ENCODE data around the gene AAK1.
A peak's percentile ranks its signal among the peaks of the same experiment; 100 is the strongest.

AAK1 gene

DNA sequence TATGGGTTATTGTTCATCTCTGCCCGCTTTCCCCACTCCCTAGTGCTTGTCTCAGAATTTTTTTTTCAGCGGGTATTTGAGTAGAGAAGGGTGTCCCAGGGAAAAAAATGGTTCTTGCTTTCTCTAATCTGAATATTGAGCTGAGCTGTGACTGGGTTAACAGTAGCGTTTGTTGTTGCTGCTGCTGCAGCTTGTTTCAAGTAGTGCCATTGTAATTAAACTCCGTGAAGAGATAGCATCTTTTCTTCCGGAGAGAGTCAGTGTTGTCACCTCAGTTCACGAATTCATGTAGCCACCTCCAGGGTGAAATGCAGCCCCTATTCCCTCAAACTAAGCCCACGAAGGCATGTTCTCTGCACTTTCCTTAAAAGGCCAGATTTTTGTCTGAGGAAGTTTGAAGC lies 1.5 kb upstream of the AAK1 start:
- no peak for DNase-seq (ENCODE audit: low spot score)
- in situ Hi-C loops (cut with MboI; ENCODE audit: low pct_unique_long_range_greater_than_20kb, low sequenced_read_pairs, unreplicated experiment), result no loop called here
- TF ChIP-seq, protein P1, sequence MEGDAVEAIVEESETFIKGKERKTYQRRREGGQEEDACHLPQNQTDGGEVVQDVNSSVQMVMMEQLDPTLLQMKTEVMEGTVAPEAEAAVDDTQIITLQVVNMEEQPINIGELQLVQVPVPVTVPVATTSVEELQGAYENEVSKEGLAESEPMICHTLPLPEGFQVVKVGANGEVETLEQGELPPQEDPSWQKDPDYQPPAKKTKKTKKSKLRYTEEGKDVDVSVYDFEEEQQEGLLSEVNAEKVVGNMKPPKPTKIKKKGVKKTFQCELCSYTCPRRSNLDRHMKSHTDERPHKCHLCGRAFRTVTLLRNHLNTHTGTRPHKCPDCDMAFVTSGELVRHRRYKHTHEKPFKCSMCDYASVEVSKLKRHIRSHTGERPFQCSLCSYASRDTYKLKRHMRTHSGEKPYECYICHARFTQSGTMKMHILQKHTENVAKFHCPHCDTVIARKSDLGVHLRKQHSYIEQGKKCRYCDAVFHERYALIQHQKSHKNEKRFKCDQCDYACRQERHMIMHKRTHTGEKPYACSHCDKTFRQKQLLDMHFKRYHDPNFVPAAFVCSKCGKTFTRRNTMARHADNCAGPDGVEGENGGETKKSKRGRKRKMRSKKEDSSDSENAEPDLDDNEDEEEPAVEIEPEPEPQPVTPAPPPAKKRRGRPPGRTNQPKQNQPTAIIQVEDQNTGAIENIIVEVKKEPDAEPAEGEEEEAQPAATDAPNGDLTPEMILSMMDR (IDR thresholded peaks at IDR 0.05; ENCODE audit: extremely low read depth, insufficient read depth, missing control alignments), result no peak

DNA sequence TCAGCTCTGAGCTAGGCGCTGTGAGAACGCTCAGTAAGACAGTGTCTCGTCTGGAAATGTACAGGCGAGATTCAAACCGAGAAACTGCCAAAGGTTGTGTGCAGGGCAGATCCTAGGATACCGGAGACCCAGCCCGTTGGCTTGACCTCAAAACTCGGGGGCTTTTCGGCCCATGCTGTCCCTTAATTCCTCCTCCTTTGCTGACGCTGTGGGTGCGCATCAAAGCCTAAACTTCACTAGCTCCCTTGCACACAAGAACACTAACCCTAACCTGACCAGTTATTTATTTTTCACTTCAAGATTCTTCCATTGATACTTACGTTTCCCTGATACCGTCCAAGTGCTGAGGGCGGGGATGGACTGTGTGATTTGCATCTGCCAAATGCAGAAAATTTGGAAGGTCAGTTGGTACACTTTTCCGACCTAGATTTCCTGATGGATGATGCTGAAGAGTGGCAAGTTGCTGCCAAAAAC lies 1.0 kb upstream of the AAK1 start:
- in situ Hi-C loops (cut with MboI; ENCODE audit: low pct_unique_long_range_greater_than_20kb, low sequenced_read_pairs, unreplicated experiment), result no loop called here
- no peak for DNase-seq (ENCODE audit: low spot score)
- TF ChIP-seq, protein P1 (IDR thresholded peaks at IDR 0.05; ENCODE audit: extremely low read depth, insufficient read depth, missing control alignments), result no peak

DNA sequence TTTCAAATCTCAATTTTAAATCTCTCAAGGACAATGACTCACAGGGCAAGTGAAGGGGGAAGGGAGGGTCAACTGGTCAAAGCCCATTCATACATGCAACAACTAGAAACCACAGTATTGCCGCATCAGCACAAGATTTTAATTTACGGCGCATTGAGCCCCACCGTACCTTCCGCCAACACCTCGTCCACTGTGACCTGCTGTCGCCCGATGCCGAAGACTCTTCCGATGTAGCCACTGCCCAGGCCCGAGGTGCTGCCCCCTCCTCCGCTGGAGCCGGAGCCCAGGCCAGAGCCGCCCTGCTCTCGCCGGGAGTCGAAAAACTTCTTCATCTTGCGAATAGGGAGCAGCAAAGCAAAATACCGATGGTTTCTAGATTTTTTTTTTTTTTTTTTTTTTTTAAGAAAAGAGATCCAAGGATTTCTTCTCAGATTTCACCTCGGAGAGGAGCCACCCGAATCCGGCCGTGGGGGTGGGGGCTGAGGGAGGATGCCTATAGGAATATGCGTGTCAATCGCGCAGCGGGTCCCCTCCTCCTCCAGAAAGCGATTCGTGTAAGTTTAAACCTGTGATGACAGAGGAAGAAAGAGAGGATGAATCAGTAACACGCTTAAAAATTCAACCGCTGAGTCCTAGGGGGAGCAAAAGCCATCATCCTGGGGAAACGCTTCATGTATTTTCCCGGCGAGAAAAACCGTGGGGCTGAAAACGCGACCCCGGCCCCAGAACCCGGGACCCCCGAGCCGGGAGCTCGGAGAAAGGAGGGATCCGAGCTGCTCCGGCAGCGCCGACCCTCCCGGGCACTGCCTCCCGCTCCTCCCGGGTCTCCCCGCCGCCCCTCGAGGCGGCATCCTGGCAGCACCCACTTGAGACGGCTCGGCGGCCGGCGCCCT lies 584 bp downstream of the AAK1 start:
- in situ Hi-C loops (cut with MboI; ENCODE audit: low pct_unique_long_range_greater_than_20kb, low sequenced_read_pairs, unreplicated experiment), result no loop called here
- peak; percentile 45 for DNase-seq (ENCODE audit: low spot score)
- TF ChIP-seq, protein P1 (IDR thresholded peaks at IDR 0.05; ENCODE audit: extremely low read depth, insufficient read depth, missing control alignments), result no peak

DNA sequence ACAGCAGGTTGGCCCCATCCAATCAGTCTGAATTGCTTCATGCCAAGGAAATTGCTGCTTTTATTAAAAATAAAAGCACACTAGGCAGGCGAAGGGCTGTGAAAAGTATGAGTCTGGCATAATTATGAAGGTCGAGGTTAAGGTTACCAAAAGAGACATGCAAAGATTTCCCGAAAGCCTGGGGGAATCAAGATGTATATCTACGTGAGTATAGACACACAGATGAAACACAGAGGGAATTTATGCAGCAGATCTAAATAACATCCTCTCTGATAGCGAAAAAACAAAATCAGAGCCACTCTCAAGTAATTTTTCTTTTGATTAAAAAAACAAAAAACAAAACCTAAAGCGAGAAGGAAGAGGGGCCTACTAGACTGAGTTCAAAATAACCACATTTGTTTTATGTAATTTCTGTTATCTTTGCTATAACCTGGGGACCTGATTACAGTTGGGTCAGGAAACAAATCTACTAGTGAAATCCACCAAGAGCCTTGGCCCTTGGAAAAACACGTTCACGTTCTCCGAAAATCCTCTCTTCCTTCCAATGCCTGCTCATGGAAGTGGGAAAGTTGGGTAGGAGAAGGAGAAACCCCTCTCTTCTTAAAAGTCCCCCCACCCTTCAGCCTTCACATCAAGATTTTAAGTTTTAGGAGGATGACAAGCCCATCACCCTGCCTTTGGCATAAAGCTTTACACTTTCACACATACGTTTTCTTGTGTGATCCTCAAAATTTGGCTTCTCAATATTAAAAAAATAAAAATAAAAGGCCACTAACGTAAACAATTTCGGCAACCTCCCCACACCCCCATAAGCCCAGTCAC lies 1.4 kb downstream of the AAK1 start:
- in situ Hi-C loops (cut with MboI; ENCODE audit: low pct_unique_long_range_greater_than_20kb, low sequenced_read_pairs, unreplicated experiment), result no loop called here
- TF ChIP-seq, protein P1 (IDR thresholded peaks at IDR 0.05; ENCODE audit: extremely low read depth, insufficient read depth, missing control alignments), result no peak
- no peak for DNase-seq (ENCODE audit: low spot score)

DNA sequence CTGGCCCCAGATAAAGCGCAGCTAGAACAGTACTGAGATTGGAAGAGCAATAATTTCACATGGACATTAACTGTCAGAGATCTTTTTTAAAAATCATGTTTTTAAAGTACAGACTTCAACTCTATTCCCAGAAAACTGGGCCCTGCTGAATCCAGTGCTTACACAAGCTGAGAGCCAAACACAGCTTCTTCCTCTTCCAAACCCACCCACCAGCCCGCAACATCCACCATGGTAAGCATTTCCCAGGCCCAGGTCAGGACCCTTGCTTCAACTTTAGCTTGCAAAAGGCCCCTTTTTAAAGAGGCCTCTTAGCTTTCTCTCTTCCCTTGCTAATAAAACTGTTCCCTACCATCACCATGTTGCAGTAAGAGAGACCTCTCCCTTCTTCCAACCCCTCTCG lies 2.1 kb downstream of the AAK1 start:
- no peak for DNase-seq (ENCODE audit: low spot score)
- TF ChIP-seq, protein P1 (IDR thresholded peaks at IDR 0.05; ENCODE audit: extremely low read depth, insufficient read depth, missing control alignments), result no peak
- in situ Hi-C loops (cut with MboI; ENCODE audit: low pct_unique_long_range_greater_than_20kb, low sequenced_read_pairs, unreplicated experiment), result no loop called here

DNA sequence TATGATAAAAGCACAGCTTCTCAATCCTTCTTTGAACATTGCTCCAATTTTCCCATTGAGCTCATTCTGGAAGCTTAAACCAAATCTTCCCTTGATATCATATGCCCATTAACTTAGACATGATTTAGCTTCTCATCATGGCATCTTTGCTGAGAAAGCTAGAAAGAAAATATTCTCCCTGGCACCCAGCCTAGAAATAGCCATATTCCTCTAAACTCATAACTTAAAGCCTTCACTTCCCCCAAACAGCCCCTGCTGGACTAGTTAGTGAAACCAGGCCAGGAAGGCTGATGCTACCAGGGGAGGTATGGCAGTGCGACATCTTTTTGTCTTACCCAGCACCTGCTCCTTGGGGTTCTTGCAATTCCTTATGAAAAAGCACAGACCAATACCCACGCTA lies 4.3 kb downstream of the AAK1 start:
- in situ Hi-C loops (cut with MboI; ENCODE audit: low pct_unique_long_range_greater_than_20kb, low sequenced_read_pairs, unreplicated experiment), result no loop called here
- DNase-seq (ENCODE audit: low spot score), result no peak
- TF ChIP-seq, protein P1 (IDR thresholded peaks at IDR 0.05; ENCODE audit: extremely low read depth, insufficient read depth, missing control alignments), result no peak
